NCI-H524 treated with DMSO at 0.1 percent for 48 hours (cell line): ENCODE results near the gene TRH.
"Not testable (repeated sequence)": the region's sequence is repeated elsewhere in the genome, so short reads cannot be mapped to it uniquely, and the experiment has no call there.

Source experiments
- DNase-seq: peaks from one replicate; lab custom pipeline; 2025; lab: John Stamatoyannopoulos, UW

Gene TRH

GRCh38 chr3:129965937-129966336, 8.6 kb upstream of the TRH start:
- no peak for DNase-seq

- DNase-seq, result no peak
Measured at GRCh38 chr3:129966876-129967275, 7.6 kb upstream of the TRH start.

GRCh38 chr3:129967761-129968160, 6.8 kb upstream of the TRH start:
- no peak for DNase-seq

DNA sequence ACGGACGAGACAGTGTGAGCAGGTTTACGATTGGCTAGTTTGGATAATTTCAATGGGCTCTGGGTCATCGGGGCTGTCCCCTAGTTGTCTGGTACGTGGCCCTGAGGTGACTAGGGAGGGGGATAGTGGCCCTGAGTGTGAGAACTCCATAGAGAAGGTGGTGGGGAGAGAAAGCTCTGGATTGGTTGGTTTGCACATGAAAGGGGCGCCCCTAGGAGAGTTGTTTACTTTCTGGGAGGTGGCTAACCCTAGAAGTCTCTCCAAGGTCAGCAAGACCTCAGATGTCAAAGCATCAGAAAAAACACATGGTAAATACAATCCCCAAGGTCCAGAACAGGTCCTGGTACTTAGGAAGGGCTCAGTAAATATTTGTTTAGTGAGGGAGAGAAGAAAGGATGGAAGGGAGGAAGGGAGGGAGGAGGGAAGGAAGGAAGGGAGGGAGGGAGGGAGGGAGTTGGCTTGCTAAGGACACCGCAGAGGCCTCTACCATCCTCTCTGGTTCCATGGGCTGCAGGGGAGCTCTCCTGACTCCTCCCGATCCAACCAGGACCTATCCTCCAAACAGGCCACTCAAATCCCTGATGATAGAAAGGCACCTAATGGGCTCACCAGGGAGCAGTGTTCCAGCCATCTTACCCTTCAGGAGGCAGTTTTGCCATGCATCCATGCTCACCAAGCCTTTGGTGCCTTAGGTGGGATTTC, 3.0 kb upstream of the TRH start:
- DNase-seq, result no peak

GRCh38 chr3:129972301-129972700, 2.2 kb upstream of the TRH start:
- DNase-seq, result no peak

DNA sequence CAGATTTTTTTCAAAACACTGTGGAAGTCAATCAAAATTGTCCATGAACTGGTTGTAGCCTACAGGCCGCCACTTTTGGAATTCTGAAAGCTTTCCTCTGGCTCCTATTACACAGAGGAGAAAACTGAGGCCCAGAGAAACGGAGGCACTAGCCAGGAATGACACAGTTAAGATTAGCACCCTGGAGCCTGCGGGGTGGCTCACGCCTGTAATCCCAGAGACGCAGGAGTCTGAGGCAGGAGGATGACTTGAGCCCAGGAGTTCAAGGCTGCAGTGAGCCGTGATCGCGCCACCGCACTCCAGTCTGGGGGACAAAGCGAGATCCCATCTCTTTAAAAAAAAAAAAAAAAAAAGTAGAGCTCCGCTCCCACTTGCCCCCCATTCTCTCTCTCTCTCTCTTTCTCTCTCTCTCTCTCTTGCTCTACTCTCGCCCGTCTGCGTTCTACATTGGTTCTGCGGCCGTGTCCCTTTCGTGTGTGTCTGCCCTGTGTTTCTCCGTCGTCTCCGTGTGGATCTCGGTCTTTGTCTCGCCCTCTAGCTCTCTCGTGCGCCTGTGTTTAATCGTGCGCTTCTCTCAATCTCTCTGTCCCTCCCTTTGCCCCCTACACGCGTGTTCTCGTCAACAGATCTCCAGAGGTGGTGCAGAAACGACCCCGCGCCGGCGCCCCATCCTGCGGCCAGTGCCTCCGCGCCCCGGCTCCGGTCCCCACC, 512 bp upstream of the TRH start:
- DNase-seq, result no peak

GRCh38 chr3:129974833-129975704, 549 bp downstream of the TRH start:
- no peak for DNase-seq

- no peak for DNase-seq
Measured at GRCh38 chr3:129975705-129976048, 1.2 kb downstream of the TRH start.

DNA sequence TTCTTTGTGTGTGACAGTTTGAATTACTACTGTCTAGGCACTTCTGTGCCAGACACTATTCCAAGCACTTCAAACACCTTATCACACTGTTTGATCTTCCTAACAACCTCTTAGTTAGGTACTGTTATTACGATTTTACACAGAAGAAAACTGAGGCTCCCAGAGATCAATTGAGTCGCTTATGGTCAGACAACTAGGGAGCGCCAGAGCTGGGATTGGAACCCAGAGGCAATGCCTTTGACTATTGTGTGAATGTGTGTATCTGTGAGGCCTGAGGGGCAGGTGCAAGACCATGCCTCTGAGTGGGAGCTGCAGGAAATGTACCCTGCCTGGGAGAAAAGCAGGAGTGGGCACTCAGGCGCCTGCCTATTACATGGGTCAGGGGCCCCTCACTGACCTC, 1.8 kb downstream of the TRH start:
- no peak for DNase-seq

GRCh38 chr3:129978123-129978522, 3.6 kb downstream of the TRH start:
- DNase-seq, result no peak

- DNase-seq, result no peak
Measured at GRCh38 chr3:129979905-129980304, 5.4 kb downstream of the TRH start.

GRCh38 chr3:129983561-129983960, 9.0 kb downstream of the TRH start:
- DNase-seq, result no peak

GRCh38 chr3:129984125-129984524, 9.6 kb downstream of the TRH start:
- no peak for DNase-seq

DNA sequence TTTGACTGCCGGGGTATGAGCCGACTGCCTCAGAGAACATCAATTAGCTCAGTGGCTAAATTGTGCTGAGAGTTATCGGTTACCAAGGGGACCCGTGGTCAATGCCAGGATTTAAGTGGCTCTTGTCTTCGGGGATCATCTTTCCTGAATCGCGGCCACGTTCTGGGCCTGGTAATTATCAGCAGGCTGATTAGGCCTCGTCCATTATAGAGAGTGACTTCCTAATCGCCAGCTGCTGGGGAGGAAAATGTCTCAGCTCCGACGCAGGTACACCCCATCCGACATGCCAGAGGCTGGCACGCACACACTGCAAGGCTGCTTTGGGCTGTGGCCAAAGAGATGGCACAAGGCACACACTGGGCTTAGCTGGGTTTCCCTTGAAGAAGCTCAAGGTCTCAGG, 10.6 kb downstream of the TRH start:
- peak; percentile 91 for DNase-seq

DNA sequence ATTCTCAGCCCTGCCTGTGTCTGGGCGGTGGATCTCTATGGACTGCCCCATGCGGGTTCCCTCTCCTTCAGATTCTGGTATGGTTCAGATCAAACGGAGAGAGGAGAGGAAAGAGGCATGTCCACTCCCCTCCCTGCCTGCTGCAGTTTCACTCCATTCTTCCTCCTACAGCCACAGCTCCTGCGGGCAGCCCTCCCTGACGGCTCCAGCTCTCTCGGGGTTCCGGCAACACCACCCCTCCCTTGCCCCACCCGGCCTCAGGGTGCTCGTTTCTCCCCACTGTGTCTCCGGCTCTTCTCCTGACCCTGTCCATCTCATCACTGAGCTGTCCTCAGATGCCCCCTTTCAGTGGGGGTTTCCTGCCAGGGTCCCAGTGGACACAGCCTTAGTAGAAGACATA, 13.9 kb downstream of the TRH start:
- no peak for DNase-seq

GRCh38 chr3:129989414-129989813, 14.9 kb downstream of the TRH start:
- DNase-seq, result no peak

GRCh38 chr3:129992781-129993180, 18.3 kb downstream of the TRH start:
- no peak for DNase-seq

DNA sequence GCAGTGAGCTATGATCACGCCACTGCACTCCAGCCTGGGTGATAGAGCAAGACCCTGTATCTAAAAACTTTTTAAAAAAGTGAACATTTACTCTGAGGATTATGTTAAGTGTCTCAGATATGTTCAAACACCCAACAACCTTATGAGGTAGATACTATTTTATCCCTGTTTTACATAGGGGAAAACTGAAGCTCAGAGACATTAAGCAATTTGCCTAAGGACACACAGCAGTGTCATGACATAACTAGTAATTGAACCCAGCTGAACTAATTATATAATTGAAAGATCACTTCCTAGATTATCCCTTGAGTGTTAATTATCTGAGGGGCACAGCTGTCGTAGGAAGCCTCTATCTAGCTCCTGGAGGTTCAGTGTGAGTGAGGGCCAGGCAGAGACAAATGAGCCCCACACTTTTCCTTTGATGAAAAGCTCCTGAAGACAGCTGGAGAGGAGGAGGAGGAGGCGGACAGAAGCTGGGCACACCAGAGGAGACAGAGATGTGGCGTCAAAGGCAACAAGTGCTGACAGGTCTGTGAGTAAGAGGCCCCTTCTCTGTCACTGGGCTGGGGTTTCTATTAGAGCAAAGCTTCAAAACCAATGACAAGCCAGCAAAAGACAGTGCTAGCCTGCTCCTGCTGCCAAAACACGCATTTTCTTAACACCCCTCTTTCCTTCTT, 20.5 kb downstream of the TRH start:
- DNase-seq, result peak; percentile 59

DNA sequence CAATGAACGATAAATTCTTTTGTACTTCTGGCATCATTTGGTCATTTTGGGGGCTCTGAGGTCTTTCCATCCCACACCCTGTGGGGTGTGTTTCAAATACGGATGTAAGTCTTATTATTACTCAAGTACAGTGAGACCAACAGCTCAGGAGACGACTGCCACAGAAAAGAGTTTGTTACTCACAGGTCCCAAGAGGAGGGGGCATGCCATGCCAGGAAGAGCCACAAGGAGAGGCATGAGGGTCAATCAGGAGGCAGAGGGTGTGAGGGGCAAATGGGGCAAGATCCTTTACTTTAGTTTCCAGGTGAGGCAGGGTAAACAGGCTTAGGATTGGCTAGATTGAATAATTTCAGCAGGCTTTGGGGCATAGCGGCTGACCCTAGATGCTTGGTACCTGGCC, 21.6 kb downstream of the TRH start:
- DNase-seq, result no peak

DNA sequence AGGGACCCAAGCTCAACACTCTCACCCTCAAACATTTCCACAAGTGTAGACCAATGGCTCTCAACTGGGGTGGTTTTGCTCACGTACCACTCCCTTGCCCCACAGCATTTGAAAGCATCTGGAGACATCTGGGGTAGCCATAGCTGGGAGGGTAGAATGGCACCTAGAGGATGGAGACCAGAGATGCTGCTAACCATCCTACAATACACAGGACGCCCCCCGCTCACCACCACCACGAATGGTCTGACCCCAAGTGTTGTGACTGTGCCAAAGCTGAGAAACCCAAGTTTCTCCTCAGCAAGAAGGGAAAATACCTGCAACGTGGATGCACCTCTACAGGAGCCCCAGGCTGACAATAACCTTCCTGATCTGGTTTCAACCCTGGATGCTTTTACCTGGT, 24.7 kb downstream of the TRH start:
- DNase-seq, result not testable (repeated sequence)

DNA sequence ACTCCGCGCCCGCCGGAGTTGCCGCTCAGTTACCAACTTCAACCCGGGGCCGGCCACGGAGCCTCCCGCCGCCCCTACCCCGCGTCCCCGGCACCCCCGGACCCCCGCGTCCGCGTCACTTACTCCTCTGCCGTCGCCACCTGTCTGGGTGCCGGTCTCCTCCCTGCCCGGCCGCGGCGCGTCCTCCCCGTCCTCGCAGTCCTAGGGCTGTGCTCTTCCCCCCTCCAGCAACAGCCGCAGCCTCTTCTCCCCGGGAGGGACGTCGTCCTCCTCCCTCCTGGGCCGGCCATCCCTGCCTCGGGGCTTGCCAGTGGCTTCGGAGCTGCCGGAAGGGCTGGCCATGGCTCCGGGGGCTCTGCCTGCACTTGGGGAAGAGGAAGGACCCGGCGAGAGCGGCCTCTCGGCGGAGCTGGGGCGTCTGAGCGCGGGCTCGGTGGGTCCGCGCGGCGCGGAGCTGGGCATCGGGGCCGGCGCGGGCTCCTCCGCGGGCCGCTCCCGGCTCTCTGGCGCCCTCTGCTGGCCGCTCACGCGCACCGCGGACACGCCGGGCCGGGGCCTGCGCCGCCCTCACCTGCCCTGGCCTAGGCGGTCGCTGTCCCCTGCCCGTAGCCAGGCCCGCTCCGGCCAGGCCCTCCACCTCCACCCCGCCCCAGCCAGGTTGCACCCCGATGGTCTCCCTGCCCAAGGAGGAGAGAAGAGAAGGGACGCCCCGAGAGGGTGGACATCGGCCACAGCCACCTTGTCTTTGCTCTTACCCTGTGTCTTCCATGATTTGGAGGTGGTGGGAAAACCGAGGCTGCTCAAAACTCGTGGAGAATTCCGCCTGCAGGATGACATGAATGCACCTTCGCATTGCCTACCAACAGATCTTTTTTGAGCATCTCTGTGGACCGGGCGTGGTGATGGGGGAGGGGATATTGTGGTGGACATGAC, 28.4 kb downstream of the TRH start:
- DNase-seq, result not testable (repeated sequence)
